ENCODE results near the gene FRMD4B. TPM values are rescaled to one million over a fixed set of nuclear protein-coding genes. Genes with fewer than 3 reads are reported as not detected.

FRMD4B gene
- total RNA-seq, 4 donors from 2014 or later: 58.0 to 71.9 (median 63.4) TPM

- H3K4me3 ChIP-seq (ENCODE audit: low read depth, poor library complexity, severe bottlenecking): no peak overlapping the region
- no peak for DNase-seq (ENCODE audit: low spot score in 2 of 2)
- no peak for TF ChIP-seq POLR2A (IDR thresholded peaks at IDR 0.05)
- intact Hi-C loops (cut with DNase I; ENCODE audit: low total_unique reads): no loop called here
- WGBS, 2 donors: 34 to 47% methylated on average over 4 of the region's 4 CpGs
Observed at GRCh38 chr3:69389520-69390248, 3.8 kb upstream of the FRMD4B start.

- TF ChIP-seq CTCF (IDR thresholded peaks at IDR 0.05): no peak
- no peak for TF ChIP-seq POLR2A (IDR thresholded peaks at IDR 0.05)
- H3K4me3 ChIP-seq (ENCODE audit: low read depth, poor library complexity, severe bottlenecking): no peak overlapping the region
- intact Hi-C loops (cut with DNase I; ENCODE audit: low total_unique reads): no loop called here
- 71 to 90% methylated on average over 4 of the region's 4 CpGs for WGBS, 2 donors
- DNase-seq (ENCODE audit: low spot score in 2 of 2): no peak
Observed at GRCh38 chr3:69388241-69388640, 2.4 kb upstream of the FRMD4B start.

DNA sequence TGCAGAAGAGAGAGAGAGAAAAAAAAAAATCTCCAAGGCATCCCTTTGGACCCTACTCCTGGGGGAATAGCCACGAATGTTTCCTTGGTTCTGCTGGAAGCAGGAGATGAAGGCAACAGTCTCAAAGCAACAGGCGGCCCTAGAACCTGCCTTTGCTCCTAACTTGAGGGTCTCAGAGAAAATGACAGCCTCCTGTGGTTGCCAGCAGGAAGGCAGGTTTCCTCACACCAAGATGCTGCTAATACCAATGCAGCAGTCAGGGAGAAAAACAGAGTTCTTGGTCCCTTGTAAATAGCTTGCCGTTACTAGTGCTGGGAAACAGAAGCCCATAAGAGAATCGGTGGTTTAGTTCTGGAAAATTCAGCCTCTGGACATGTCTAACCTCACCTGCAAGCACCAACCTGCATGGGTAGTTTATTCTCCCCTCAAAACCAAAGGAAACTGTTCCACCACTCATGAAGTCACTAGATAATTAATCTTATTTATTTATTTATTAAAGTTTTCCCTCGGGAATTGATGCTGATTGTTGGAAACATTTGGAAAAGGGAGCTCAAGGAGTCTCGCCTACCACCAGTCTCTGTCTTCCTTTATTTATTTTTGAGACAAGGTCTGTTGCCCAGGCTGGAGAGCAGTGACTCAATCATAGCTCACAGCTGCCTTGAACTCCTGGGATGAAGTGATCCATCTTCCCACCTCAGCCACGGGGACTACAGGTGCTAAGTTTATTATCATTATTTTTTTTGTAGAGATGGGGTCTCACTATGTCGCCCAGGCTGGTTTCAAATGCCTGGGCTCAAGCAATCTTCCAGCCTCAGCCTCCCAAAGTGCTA, 883 bp upstream of the FRMD4B start:
- no peak for DNase-seq (ENCODE audit: low spot score in 2 of 2)
- intact Hi-C loops (cut with DNase I; ENCODE audit: low total_unique reads): no loop called here
- H3K4me3 ChIP-seq (ENCODE audit: low read depth, poor library complexity, severe bottlenecking): no peak overlapping the region
- TF ChIP-seq CTCF (IDR thresholded peaks at IDR 0.05) (no peak), POLR2A (IDR thresholded peaks at IDR 0.05) (no peak)
- WGBS, 2 donors: 34 to 44% methylated on average over 8 of the region's 8 CpGs

- intact Hi-C loops (cut with DNase I; ENCODE audit: low total_unique reads): no loop called here
- WGBS, 2 donors: 28 to 42% methylated on average over 11 of the region's 11 CpGs
- DNase-seq (ENCODE audit: low spot score in 2 of 2): no peak
- peak overlapping the region; percentile 11 for H3K4me3 ChIP-seq (ENCODE audit: low read depth, poor library complexity, severe bottlenecking)
- TF ChIP-seq CTCF (IDR thresholded peaks at IDR 0.05) (no peak), POLR2A (IDR thresholded peaks at IDR 0.05) (no peak)
Observed at GRCh38 chr3:69385123-69385722, 665 bp downstream of the FRMD4B start.

- WGBS, 2 donors: 61 to 68% methylated on average over 1 of the region's 1 CpG
- intact Hi-C loops (cut with DNase I; ENCODE audit: low total_unique reads): no loop called here
- DNase-seq (ENCODE audit: low spot score in 2 of 2): no peak
- TF ChIP-seq CTCF (IDR thresholded peaks at IDR 0.05) (no peak), POLR2A (IDR thresholded peaks at IDR 0.05) (no peak)
- no peak overlapping the region for H3K4me3 ChIP-seq (ENCODE audit: low read depth, poor library complexity, severe bottlenecking)
Observed at GRCh38 chr3:69384326-69384725, 1.6 kb downstream of the FRMD4B start.

DNA sequence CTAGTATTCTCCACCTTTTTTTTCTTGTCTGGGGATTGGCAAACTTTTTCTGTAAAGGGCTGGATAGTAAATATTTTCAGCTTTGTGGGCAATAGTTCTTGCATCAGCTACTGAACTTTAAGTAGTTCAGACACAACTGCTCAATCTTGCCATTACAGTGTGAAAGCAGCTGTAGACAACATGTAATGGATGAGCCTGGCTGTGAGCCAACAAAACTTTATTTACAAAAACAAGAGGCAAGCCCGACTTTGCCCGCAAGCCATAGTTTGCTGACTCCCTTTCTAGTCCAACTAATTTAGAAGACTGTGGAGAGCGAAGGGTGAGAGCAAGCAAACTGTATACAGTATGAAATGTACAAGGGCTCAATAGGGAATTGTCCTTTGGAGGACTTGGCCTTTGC, 6.2 kb downstream of the FRMD4B start:
- WGBS, 2 donors: 59 to 74% methylated on average over 3 of the region's 3 CpGs
- intact Hi-C loops (cut with DNase I; ENCODE audit: low total_unique reads): no loop called here
- TF ChIP-seq POLR2A (IDR thresholded peaks at IDR 0.05) (no peak), CTCF (IDR thresholded peaks at IDR 0.05) (no peak)
- no peak for DNase-seq (ENCODE audit: low spot score in 2 of 2)
- H3K4me3 ChIP-seq (ENCODE audit: low read depth, poor library complexity, severe bottlenecking): no peak overlapping the region

Data from lower leg skin (tissue), 4 donors.